GM19455 (cell line): Measurements from ENCODE around the gene SYNPO.

Experiments
- ATAC-seq: cut with Tn5 transposase; IDR thresholded peaks from one replicate; pipeline ENCODE4 v1.9.1; 2021; ENCODE audit not compliant: unreplicated experiment

The SYNPO gene

GRCh38 chr5:150640311-150641005 lies at the start of gene SYNPO:
Gene SYNPO, plus strand, starts transcription at chr5:150640660. Its CDS starts 7,616 bp downstream, at chr5:150648276.
- no peak for ATAC-seq

GRCh38 chr5:150590979-150591695 lies 49.3 kb upstream of the SYNPO start:
- no peak for ATAC-seq

- ATAC-seq, result no peak
These were observed 46.9 kb upstream of the SYNPO start for GRCh38 chr5:150593593-150593992.

GRCh38 chr5:150593996-150594395 lies 46.5 kb upstream of the SYNPO start:
- ATAC-seq, result no peak

GRCh38 chr5:150595466-150596031 lies 44.9 kb upstream of the SYNPO start:
- ATAC-seq, result no peak

- ATAC-seq, result no peak
These were observed 44.1 kb upstream of the SYNPO start for GRCh38 chr5:150596313-150596712.

GRCh38 chr5:150596826-150597225 lies 43.6 kb upstream of the SYNPO start:
- no peak for ATAC-seq

- no peak for ATAC-seq
These were observed 42.5 kb upstream of the SYNPO start for GRCh38 chr5:150598006-150598405.

- no peak for ATAC-seq
These were observed 41.6 kb upstream of the SYNPO start for GRCh38 chr5:150598821-150599273.

GRCh38 chr5:150599281-150599680 lies 41.2 kb upstream of the SYNPO start:
- ATAC-seq, result no peak

GRCh38 chr5:150599917-150600511 lies 40.4 kb upstream of the SYNPO start:
- ATAC-seq, result no peak

GRCh38 chr5:150600616-150601490 lies 39.6 kb upstream of the SYNPO start:
- no peak for ATAC-seq

- ATAC-seq, result no peak
These were observed 38.7 kb upstream of the SYNPO start for GRCh38 chr5:150601491-150602345.

GRCh38 chr5:150603052-150603451 lies 37.4 kb upstream of the SYNPO start:
- ATAC-seq, result no peak

- no peak for ATAC-seq
These were observed 37.0 kb upstream of the SYNPO start for GRCh38 chr5:150603491-150603890.

- ATAC-seq, result no peak
These were observed 36.5 kb upstream of the SYNPO start for GRCh38 chr5:150604010-150604409.

- no peak for ATAC-seq
These were observed 35.5 kb upstream of the SYNPO start for GRCh38 chr5:150604894-150605440.

GRCh38 chr5:150605546-150605945 lies 34.9 kb upstream of the SYNPO start:
- no peak for ATAC-seq

- no peak for ATAC-seq
These were observed 34.0 kb upstream of the SYNPO start for GRCh38 chr5:150606476-150606875.

- ATAC-seq, result no peak
These were observed 33.4 kb upstream of the SYNPO start for GRCh38 chr5:150607105-150607504.
